DOHH2 (cell line): ENCODE measurements around the gene GALNT18.

Experiments used
- CTCF ChIP-seq: fragments of 200-600 bp; sonication (generic); IDR thresholded peaks from one replicate; pipeline ENCODE4 v1.5.1; 2014; ENCODE audit warnings: antibody characterized with exemption, mild to moderate bottlenecking, low read depth, low read length; ENCODE audit not compliant: poor library complexity, severe bottlenecking
- EZH2phosphoT487 ChIP-seq: fragments of 200-600 bp; sonication (generic); IDR thresholded peaks from 2 replicates; pipeline ENCODE4 v1.6.1; 2017; ENCODE audit warnings: borderline replicate concordance, mild to moderate bottlenecking, antibody characterized with exemption, low read length, moderate library complexity, mixed read lengths

- TF ChIP-seq CTCF (no peak), EZH2phosphoT487 (no peak)
These were observed 283.5 kb downstream of the GALNT18 start for GRCh38 chr11:11338304-11338703.
